GM10847 (cell line): ENCODE results near the gene ELMO1.

Source experiments
- POLR2A ChIP-seq: IDR thresholded peaks from 2 replicates; pipeline ENCODE4 v1.6.1; 2011; ENCODE audit not compliant: insufficient read length; ENCODE audit errors: extremely low read depth

ELMO1 gene

GRCh38 chr7:36970551-36971514 is 477.8 kb downstream of the ELMO1 start:
- TF ChIP-seq POLR2A, result no peak

DNA sequence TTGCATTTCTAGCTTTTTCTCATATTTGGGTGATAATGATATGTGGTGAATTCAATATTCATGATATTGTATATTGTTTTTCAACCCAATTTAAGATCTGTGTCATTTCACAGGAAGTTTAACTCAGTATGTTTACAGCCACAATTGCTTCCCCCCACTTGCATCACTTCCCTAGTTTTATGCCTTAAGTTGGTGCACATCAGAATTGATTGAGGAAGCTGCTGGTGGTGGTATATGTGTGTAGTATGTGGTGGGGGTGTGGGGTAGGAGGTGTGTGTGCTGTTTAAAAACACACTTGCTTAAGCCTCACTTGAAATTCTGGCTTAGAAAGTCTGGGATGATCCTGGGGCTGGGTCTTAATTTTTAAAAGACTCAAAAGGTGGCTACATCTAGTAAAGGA is 479.3 kb downstream of the ELMO1 start:
- no peak for TF ChIP-seq POLR2A

GRCh38 chr7:36967387-36967786 is 481.3 kb downstream of the ELMO1 start:
- TF ChIP-seq POLR2A, result no peak

GRCh38 chr7:36966636-36967035 is 482.0 kb downstream of the ELMO1 start:
- no peak for TF ChIP-seq POLR2A

DNA sequence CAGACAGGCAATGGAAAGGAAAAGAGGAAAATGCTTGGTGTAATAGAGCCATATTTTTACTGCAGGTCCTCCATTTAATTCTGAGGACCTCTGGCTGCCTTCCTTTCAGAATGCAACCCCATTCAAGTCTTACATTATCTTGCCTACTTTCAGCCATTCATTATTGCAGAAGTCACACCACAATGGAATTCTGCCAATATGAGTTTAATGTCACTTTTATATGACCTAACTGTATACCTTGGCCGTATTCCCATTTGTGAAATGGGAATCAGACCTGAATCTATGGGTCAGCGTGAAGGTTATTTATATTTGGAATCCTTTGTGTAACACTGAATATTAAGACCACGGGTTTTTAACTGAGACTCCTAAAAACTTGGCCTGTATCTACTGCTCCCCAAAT is 482.6 kb downstream of the ELMO1 start:
- TF ChIP-seq POLR2A, result no peak

- TF ChIP-seq POLR2A, result no peak
Observed at GRCh38 chr7:36965625-36966024, 483.0 kb downstream of the ELMO1 start.

DNA sequence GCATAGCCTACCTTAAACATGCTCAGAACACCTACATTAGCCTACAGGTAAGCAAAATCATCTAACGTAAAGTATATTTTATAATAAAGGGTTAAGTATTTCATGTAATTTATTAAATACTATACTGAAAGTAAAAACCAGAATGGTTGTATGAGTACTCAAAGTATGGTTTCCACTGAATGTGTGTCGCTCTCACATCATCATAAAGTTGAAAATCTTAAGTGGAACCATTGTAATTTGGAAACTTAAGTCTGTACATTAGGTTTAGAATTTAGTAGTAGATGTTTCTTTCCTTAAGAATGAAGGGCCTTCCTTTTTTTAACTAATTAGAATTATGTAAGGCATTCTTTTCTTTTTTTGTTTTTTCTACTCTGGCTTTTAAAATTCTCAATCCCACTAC is 484.4 kb downstream of the ELMO1 start:
- TF ChIP-seq POLR2A, result no peak

DNA sequence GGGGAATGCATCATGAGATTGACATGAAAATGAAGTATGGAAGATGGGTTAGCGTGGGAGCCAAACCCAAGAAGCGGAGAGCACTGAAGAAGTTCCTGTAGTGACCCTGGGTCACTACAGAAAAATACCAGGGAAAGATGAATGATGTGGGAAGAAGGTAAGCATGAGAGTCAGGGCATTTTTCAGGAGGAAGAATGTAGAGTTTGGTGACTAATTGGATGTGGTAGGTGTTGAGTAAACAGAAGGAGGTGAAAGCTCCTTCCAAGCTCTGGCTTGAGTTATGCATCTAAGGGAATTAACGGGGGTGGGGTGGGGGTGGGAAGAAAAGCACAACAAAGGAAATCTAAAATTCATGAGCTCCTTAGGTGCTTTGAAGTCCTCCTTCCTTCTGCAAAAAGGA is 486.3 kb downstream of the ELMO1 start:
- TF ChIP-seq POLR2A, result no peak

DNA sequence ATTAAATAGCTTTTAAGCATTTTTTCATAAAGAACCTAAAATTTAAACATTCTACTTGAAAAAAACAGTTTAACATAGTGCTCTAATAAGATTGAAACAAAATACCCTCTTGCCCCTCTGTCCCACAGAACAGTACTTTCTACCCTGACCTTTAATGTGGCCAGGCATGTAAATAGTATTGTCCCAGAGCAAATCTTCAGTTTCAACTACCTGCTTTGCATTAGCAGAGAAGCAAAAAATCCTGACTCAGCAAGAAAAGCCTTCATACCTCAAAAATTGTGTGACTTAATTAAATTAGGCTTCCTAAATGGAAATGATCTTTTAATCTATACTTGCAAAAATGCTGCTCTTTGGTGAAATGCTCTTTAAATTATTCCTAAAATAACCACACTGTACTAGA is 487.0 kb downstream of the ELMO1 start:
- no peak for TF ChIP-seq POLR2A

DNA sequence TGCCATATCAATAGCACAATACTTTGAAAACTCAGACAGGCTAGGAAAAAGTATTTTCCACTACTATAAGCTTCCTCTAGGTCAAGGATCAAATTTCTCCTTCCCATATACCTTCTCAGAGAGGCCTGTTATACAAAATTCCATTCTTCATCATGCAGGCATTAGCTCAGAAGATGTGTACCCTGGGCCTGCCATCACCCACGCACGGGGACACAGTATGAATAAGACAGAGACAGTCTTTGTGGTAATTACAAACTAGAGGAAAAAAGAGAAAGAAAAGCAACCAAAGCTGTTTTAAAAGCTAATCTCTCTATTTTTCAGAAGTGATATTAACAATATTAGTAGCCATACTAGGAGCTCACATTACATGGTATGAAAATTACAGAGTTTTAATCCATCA is 487.6 kb downstream of the ELMO1 start:
- no peak for TF ChIP-seq POLR2A

- no peak for TF ChIP-seq POLR2A
Observed at GRCh38 chr7:36960105-36960504, 488.6 kb downstream of the ELMO1 start.

DNA sequence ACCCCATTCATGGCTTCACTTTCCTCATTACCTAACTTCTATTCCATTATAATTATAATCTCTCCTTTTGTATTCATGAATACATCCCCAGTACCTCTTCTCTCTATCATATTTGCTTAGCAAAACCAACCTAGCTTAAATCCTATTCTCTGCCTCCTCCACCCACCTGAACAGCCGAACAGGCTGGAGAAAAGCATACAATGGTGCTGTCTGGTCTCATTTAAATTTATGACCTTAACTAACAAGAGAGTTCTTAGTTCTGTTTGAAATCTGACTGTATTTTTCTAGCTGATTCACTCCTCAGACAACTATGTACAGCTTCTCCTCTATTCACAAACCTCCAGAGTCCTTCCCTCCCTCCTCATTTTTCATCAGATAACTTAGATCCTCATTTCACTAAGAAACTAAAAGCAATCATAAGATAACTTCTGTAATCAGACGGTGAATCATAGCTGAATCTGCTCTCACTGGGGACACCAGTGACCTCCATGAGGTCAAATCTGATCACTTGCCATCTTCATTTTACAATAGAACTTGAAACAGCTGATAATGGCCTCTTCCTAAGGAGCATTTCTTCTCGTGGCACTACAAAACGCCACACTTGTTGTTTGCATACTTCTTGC is 490.4 kb downstream of the ELMO1 start:
- TF ChIP-seq POLR2A, result no peak

DNA sequence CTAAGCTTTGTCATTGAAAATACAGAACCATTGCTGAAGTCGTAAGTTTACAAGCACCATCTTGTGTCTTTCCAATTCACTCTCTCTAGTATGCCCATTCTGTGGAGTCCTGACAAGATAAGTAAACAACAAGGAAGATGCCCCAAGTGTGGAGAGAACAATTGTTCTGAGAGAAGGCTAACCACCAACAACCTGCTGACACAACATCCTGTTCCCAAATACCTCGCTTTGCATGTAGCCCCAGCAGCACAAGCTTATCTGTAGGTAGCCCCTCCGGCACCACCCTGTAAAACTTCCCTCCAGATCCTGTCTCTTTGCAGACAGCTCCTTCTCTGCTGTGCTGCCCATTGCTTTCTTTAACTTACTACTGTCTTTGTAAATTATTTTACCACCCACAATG is 491.0 kb downstream of the ELMO1 start:
- no peak for TF ChIP-seq POLR2A

- no peak for TF ChIP-seq POLR2A
Observed at GRCh38 chr7:36956814-36957213, 491.9 kb downstream of the ELMO1 start.

DNA sequence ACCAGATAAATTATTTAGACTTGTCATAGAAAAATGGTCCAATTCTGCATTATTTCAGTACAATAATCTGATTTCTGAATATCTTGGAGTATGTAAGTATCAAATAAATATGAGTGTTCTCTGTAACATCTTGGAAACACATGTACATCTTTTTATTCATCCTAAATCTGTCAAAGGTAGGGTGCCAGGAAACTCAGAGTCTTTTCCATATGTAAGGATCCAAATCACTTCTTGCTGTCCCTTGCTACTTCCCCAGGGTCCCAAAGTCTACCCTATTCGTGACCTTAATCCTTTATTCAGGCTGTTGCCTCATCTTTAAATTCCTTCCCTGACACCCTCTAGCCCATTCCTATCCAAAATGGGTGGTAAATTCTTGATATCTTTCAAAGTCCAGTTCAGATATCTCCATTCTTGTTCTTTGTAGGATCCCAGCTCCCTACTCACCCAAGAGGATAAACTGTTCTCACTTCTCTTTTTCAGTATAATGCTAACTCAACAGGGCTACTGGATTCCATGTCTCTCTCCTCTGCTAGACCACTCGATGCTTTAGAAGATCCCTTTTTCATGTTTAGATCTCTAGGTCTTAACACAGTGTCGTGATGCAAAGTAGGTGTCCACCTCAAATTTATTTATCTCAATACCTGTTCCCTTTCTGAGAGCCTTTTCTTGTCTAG is 493.1 kb downstream of the ELMO1 start:
- no peak for TF ChIP-seq POLR2A

DNA sequence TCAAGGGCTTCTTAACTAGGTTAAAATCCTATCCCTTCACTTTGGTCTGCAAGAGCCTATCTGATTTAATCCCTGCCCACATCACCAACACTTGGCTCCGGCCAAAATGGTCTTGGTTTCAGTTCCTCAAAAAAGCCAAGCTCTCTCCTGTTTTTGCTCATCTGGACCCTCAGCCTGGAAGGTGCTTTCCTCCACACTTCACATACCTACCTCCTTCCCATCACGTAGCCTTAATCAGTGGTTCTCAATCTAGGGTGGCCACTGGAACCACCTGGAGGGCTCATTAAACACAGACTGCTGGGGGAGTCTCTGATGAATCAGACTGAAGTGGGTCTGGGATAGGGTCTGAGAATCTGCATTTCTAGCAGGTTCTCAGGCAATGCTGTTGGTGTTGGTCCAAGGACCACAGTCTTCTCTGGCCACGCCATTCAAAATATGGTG is 497.4 kb downstream of the ELMO1 start:
- TF ChIP-seq POLR2A, result no peak
